KMS-11 (cell line): Measurements from ENCODE around the gene MAP3K20.
A peak's percentile ranks its signal among the peaks of the same experiment; 100 is the strongest.

Experiments
- H2AFZ ChIP-seq: fragments of 200-600 bp; sonication (generic); 2 replicates; pipeline ENCODE4 v1.6.1; 2016; ENCODE audit warnings: antibody characterized with exemption, mixed run types, low read depth
- H3K27ac ChIP-seq: fragments of 200-600 bp; sonication (generic); 2 replicates; pipeline ENCODE4 v1.6.1; 2016; ENCODE audit warnings: mild to moderate bottlenecking, mixed run types
- H3K27me3 ChIP-seq: fragments of 200-600 bp; sonication (generic); 2 replicates; pipeline ENCODE4 v1.6.1; 2017; ENCODE audit warnings: mild to moderate bottlenecking, low read depth, mixed run types, moderate library complexity; ENCODE audit not compliant: insufficient read depth
- H3K36me3 ChIP-seq: fragments of 200-600 bp; sonication (generic); 2 replicates; pipeline ENCODE4 v1.6.1; 2017; ENCODE audit warnings: mild to moderate bottlenecking, mixed run types; ENCODE audit not compliant: insufficient read depth
- H3K4me1 ChIP-seq: fragments of 200-600 bp; sonication (generic); 2 replicates; pipeline ENCODE4 v1.6.1; 2016; ENCODE audit warnings: mild to moderate bottlenecking, low read depth, mixed run types; ENCODE audit not compliant: poor library complexity, severe bottlenecking
- H3K4me2 ChIP-seq: fragments of 200-600 bp; sonication (generic); 2 replicates; pipeline ENCODE4 v1.7.0; 2016; ENCODE audit warnings: mild to moderate bottlenecking, mixed run types
- H3K4me3 ChIP-seq: fragments of 200-600 bp; sonication (generic); IDR thresholded peaks from 2 replicates; pipeline ENCODE4 v1.6.1; 2017; ENCODE audit warnings: low read depth, low read length, mixed read lengths; ENCODE audit not compliant: insufficient read depth
- H3K79me2 ChIP-seq: fragments of 200-600 bp; sonication (generic); 2 replicates; pipeline ENCODE4 v1.6.1; 2016; ENCODE audit warnings: low read depth, mixed run types; ENCODE audit not compliant: insufficient read depth
- H3K9ac ChIP-seq: fragments of 200-600 bp; sonication (generic); 2 replicates; pipeline ENCODE4 v1.6.1; 2016; ENCODE audit warnings: mild to moderate bottlenecking, mixed run types
- H4K20me1 ChIP-seq: fragments of 200-600 bp; sonication (generic); 2 replicates; pipeline ENCODE4 v1.6.1; 2016; ENCODE audit warnings: mild to moderate bottlenecking, mixed run types; ENCODE audit not compliant: insufficient read depth
- TF ChIP-seq, protein P1 (sequence below): fragments of 200-600 bp; sonication (generic); conservative IDR thresholded peaks from 2 replicates; pipeline ENCODE4 v1.6.1; 2017; ENCODE audit warnings: low read depth, mild to moderate bottlenecking, antibody characterized with exemption, low read length, moderate library complexity, mixed read lengths

MAP3K20 gene

DNA sequence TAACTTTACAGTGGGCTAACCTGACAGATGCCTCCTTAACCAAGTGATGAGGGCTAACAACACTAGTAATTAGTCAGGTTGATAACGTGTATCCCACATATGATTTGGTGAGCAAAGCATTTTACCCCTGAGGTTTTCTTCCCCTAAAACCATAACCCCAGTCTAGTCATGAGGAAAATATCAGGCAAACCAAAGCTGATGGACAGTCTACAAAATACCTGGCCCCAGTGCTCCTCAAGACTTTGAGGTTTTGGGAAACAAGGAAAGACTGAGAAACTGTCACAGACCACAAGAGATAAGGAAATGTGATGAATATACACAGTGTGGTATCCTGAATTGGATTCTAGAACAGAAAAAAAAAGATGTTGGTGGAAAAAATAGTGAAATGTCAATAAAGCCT, 28.5 kb downstream of the MAP3K20 start:
- H2AFZ ChIP-seq, result no peak overlapping the region
- TF ChIP-seq, protein P1, sequence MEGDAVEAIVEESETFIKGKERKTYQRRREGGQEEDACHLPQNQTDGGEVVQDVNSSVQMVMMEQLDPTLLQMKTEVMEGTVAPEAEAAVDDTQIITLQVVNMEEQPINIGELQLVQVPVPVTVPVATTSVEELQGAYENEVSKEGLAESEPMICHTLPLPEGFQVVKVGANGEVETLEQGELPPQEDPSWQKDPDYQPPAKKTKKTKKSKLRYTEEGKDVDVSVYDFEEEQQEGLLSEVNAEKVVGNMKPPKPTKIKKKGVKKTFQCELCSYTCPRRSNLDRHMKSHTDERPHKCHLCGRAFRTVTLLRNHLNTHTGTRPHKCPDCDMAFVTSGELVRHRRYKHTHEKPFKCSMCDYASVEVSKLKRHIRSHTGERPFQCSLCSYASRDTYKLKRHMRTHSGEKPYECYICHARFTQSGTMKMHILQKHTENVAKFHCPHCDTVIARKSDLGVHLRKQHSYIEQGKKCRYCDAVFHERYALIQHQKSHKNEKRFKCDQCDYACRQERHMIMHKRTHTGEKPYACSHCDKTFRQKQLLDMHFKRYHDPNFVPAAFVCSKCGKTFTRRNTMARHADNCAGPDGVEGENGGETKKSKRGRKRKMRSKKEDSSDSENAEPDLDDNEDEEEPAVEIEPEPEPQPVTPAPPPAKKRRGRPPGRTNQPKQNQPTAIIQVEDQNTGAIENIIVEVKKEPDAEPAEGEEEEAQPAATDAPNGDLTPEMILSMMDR, result no peak

DNA sequence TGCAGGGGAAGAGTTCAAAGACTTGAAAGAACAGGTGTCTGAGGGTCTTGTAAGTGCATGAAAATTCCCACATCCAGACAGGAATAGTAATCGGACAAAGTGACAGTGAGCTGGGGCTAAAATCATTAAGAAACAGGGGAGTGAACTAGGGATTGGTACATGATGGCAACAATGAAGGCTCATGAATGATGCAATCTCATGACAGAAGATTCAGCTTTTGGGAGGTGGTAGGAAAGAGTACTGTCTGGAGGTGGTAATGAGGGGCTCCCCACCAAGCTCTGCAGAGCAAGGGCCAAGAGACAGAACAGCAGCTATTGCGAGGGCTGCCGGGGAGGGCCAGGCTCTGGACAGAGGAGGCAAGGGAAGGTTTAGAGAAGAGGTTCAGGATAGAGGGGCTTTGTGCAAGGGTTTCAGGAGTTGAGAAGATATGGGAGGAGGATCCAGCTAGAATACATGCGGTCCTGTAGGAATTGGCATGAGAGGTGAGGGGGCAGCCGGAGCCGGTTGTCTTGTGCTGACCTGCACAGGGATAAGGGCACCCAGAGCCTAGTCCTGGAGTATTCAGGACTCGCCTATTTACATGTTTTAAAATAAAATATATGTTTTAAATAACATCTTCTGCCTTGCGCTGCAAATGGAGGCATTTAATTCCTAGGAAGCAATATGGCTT, 31.4 kb downstream of the MAP3K20 start:
- TF ChIP-seq, protein P1, result no peak
- no peak overlapping the region for H3K4me2 ChIP-seq

More for the DNA sequence above, 28.5 kb downstream of the MAP3K20 start:
- Histone ChIP-seq H3K27me3 (no peaks in the 10 kb centered on the region), H3K4me2 (no peak overlapping the region), H3K9ac (no peak overlapping the region), H3K36me3 (no peaks in the 10 kb centered on the region), H4K20me1 (no peaks in the 10 kb centered on the region), H3K79me2 (no peaks in the 10 kb centered on the region), H3K27ac (no peak overlapping the region), H3K4me1 (peaks cover 21% of the 10 kb centered on the region), H3K4me3 (no peak overlapping the region)

DNA sequence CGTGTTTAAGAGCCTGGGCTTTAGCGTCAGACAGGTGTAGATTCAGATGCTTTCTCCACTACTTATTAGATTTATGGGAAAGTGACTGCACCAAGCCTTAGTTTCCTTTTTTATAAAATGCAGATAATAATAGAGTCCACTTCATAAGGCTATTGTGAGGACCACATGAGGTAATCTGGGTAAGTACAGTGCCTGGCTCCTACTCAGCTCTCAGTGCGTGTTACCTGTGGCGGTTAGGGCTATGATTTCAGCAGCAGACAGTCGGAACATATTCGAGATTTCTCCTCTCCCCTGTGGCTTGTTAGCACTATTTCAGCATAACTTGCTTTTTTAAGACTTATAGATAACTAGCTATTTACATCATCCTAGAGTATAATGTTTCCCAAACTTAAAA, 32.0 kb downstream of the MAP3K20 start:
- no peak overlapping the region for H3K4me3 ChIP-seq
- TF ChIP-seq, protein P1, result no peak
- H3K27ac ChIP-seq, result no peak overlapping the region
- H3K79me2 ChIP-seq, result no peaks in the 10 kb centered on the region
- H2AFZ ChIP-seq, result no peak overlapping the region
- H3K4me1 ChIP-seq, result peaks cover 29% of the 10 kb centered on the region
- H3K36me3 ChIP-seq, result no peaks in the 10 kb centered on the region
- no peak overlapping the region for H3K4me2 ChIP-seq
- H4K20me1 ChIP-seq, result no peaks in the 10 kb centered on the region
- H3K27me3 ChIP-seq, result no peaks in the 10 kb centered on the region
- no peak overlapping the region for H3K9ac ChIP-seq

More for the DNA sequence above, 31.4 kb downstream of the MAP3K20 start:
- no peaks in the 10 kb centered on the region for H3K79me2 ChIP-seq
- H3K27ac ChIP-seq, result no peak overlapping the region
- no peak overlapping the region for H3K4me3 ChIP-seq
- no peaks in the 10 kb centered on the region for H3K27me3 ChIP-seq
- peaks cover 29% of the 10 kb centered on the region for H3K4me1 ChIP-seq
- H3K36me3 ChIP-seq, result no peaks in the 10 kb centered on the region
- H2AFZ ChIP-seq, result no peak overlapping the region
- H4K20me1 ChIP-seq, result no peaks in the 10 kb centered on the region
- no peak overlapping the region for H3K9ac ChIP-seq

DNA sequence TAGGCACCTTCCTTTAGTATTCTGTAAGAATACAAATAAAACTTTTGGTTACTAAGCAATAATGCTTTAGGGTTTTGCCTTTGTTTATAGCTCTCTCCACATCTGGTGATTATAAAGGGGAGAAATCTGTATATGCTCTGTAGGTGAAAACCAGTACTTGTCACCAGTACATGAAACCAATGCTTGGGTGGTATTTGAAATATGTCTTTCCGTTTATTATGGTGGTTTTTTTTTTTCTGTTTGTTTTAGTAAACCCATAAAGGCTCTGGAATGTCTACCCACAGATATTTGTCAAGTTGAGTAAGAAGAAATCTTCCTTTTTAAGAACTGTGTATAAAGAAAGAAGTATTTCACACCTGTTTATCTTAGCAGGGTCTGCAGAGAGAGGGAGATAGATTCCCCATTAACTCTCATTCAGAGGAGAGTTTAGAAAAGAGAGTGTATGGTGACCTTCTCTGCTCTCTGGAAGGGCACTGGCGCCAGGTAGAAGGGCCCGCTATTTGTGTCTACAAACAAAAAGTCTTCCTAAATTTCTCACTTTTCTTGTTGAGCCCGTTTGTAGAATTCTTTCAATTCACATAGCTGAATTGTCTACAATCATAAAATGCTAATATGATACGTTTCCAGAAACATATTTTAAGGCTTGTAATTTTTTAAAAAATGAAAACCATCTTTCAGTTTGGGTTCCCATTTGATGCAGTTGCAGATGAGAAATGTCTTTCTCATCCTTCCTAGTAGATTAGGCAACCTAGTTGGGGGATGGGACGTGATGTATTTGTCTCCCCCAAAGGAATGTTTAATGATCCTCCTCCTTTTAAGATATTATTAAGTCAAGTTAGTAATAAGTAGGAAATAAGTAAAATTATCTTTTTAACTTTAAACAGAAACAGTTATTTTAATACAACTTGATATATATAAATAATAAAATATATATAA, 33.9 kb downstream of the MAP3K20 start:
- Histone ChIP-seq H2AFZ (no peak overlapping the region), H3K4me1 (peaks cover 29% of the 10 kb centered on the region), H3K9ac (no peak overlapping the region), H4K20me1 (no peaks in the 10 kb centered on the region), H3K79me2 (peaks cover 9% of the 10 kb centered on the region; the same call in 1 of the 2 replicates), H3K27ac (peak overlapping the region; percentile 3; the same call in 1 of the 2 replicates), H3K27me3 (no peaks in the 10 kb centered on the region), H3K4me3 (no peak overlapping the region), H3K4me2 (peak overlapping the region; percentile 5; the same call in 1 of the 2 replicates), H3K36me3 (no peaks in the 10 kb centered on the region)
- TF ChIP-seq, protein P1, result no peak
